Measurements from ENCODE around the gene RERE.
A peak's percentile ranks its signal among the peaks of the same experiment; 100 is the strongest.

DNA sequence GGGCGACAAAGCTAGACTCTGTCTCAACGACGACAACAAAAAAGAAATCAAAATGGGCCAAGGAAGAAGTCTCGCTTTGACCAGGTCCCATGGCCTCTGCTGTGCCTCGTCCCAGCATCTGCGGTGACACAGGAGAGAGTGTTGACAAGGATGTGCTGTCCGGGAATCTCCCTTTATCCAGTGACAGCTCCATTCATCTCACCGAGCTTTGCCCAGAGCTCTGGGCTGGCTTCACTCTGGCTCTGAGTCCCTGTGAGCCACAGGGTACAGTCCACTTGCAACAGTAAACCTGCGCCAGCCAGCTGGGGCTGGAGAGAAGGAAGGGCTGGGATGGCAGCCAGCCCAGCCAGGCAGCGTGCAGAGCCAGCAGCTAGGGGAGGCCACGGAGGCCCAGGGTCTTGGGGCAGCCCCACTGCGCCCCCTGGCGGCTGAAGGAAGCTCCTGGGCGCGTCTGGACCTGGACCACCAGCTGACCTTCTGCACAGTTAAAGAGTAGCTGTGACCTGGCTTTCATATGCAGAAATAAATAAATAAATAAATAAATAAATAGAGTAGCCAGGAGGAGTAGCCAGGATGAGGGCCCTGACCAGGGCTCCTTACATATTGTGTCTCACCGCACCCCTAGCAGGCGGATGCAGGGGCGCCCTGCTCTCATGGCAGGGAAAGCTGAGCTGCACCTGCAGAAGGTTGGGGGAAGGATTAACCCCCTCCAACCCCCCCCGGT is 31.4 kb upstream of the RERE start:
- TF ChIP-seq, protein P1, sequence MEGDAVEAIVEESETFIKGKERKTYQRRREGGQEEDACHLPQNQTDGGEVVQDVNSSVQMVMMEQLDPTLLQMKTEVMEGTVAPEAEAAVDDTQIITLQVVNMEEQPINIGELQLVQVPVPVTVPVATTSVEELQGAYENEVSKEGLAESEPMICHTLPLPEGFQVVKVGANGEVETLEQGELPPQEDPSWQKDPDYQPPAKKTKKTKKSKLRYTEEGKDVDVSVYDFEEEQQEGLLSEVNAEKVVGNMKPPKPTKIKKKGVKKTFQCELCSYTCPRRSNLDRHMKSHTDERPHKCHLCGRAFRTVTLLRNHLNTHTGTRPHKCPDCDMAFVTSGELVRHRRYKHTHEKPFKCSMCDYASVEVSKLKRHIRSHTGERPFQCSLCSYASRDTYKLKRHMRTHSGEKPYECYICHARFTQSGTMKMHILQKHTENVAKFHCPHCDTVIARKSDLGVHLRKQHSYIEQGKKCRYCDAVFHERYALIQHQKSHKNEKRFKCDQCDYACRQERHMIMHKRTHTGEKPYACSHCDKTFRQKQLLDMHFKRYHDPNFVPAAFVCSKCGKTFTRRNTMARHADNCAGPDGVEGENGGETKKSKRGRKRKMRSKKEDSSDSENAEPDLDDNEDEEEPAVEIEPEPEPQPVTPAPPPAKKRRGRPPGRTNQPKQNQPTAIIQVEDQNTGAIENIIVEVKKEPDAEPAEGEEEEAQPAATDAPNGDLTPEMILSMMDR (IDR thresholded peaks at IDR 0.05): peak; percentile 85 to 92 (median 85)
- TF ChIP-seq POLR2A (IDR thresholded peaks at IDR 0.05) (no peak), POLR2AphosphoS5 (IDR thresholded peaks at IDR 0.05; ENCODE audit: insufficient read depth in 1 of 2, low read depth in 1 of 2) (peak; percentile 58 to 59)
